GM03348 (cell line): Measurements from ENCODE around the gene PPP2R2D.
"Not testable (repeated sequence)": the region's sequence is repeated elsewhere in the genome, so short reads cannot be mapped to it uniquely, and the experiment has no call there.

Experiments used
- DNase-seq: peaks from one replicate; pipeline ENCODE4 v3.0.0; 2012; ENCODE audit warnings: low spot score

The PPP2R2D gene

DNA sequence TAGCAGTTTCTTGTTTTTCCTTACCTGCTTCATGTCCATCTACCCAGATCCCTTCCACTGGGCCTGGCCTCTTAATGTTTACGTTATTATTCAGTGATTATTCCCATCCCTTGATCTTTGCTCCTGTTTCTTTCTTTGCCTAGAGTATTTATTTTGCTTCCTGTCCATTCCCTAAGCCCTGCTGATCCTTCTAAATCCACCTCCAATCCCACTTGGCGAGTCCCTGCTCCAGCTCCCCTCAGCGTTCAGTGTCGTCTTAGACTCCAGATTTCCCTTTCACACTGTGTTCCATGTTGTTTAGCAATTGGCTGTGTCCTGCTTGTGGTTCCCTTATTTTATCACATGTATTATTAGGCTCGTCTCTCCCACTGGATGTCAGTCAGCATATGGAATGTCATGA, 7.3 kb downstream of the PPP2R2D start:
- no peak for DNase-seq

DNA sequence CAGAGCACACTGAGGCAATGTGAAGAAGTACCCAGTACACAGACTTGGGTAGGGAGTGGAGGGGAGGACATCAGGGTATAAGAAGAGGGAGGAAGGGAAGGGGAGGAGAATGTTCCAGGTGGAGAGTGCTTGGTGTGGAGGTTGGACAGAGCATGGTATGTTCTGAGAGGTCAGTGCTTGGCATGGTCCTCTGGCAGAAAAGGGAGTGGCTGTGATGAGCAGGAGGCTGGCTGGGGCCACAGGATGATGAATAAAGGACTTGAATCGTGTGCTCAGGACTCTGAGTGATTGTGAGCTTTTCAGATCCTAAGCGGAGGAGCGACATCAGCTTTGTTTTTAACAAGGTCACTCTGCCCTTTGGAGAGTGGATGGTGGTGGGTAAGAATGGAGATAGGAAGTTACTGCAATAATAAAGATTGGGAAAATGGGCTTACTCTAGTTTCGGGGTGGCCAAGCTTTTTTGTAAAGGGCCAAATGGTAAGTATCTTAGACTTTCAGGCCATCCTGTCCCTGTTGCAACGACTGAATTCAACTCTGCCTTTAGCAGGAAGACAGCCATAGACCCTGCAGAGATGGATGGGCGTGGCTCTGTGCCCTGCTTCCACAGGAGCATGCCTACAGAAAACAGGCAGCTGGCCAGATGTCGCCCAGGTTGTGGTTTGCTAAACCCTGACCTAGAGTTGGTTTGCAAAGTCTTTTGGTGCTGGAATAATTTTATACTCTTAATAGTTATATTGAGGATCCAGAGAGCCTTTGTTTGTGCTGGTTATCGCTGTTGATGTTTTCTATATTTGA, 8.4 kb downstream of the PPP2R2D start:
- DNase-seq: no peak

DNA sequence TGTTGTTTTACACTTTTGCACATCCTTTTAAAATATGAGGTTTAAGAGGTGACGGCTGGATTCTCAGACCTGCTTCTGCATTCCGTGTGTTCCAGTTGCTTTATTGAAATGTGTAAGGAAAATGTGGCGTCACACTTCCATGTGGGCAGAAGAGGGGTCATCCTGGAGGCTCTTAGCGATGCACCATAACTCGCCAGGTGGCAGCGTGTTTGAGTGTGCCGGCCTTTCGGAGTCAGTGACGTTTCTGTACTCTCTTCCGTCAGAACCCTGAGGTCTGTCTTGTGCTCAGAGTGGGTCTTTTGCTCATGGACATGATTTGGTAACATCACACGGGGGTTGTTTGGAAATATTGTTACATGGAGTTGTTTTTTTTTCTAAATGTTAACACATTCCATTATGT, 9.1 kb downstream of the PPP2R2D start:
- DNase-seq: no peak

DNA sequence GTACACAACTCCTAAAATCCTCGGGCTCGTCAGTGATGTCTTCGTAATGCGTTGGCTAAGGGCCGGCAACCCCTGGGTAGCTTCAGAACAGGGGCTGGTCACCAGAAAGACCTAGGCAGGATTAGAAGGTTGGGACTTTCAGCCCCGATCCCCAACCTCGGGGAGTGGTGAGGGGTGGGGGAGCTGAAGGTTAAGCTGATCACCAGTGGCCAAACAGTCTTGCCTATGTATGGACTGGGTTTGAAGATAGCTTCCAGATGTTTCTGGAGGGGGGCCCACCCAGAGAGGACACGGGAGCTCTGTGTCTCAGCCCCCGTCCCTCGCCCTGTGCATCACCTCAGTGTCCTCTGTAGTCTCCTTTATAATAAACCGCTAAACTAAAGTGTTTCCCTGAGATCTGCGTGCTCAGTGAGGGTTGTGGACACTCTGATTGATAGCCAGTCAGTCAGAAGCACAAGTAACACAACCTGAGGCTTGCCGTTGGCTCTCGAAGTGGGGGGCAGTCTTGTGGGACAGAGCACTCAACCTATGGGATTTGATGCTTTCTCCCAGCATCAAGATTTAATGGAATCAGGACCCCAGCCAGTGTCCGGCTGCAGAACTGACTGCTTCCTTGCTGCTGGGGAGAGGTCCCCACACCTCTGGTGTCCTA, 10.0 kb downstream of the PPP2R2D start:
- DNase-seq: no peak

DNA sequence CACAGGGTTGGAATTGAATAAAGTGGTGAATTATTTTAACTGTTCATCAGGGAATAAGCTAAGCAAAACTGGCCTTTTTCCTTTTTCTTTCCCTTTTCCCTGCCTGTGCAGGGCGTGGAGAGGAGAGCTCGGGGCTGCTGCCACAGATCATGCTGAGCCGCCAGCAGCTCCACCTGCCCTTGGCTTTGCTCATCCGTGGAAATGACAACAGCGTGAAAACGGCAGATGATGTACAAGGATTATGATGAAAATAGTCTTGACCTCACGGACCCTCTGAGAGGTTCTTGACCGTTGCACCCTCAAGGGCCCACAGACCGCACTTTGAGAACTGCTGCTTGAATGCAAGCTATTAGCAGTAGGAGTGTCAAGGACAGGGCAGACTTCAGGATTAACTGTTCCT, 10.6 kb downstream of the PPP2R2D start:
- no peak for DNase-seq

DNA sequence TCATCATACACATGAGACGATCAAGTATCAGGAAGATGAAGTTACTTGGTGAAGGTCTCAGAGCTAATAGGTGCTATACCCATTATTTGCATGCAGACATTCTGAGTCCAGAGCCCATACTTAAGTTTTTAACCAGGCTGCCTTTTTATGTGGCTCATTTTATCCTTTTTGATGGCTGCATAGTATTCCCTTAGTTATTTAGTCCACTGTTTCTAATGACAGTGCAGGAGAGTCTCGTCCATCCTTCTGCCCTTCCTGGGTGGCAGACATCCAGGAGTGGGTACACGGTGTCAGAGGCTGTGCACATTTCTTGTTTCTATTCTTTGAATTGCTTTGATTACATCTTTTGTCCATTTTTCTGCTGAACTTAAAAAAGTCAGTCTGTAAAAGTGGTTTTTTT, 11.8 kb downstream of the PPP2R2D start:
- no peak for DNase-seq

DNA sequence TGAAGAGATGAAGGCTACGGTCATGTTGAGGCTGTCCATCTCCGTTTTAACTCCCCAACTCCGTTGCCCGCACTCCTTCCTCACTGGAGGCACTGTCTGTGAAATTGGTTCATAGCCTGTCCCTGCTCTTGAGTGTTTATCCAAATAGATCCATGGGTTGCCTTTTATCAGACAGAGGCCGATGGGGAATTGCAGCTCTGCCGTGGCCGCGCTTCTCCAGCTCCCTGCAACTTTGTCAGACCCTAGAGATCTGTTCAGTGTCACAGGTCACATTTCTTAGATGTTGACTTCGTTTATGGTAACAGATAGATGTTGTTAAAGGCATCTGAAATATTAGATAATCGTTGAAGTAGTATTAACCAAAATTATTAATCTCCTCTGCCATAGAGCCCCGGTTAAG, 14.7 kb downstream of the PPP2R2D start:
- no peak for DNase-seq

DNA sequence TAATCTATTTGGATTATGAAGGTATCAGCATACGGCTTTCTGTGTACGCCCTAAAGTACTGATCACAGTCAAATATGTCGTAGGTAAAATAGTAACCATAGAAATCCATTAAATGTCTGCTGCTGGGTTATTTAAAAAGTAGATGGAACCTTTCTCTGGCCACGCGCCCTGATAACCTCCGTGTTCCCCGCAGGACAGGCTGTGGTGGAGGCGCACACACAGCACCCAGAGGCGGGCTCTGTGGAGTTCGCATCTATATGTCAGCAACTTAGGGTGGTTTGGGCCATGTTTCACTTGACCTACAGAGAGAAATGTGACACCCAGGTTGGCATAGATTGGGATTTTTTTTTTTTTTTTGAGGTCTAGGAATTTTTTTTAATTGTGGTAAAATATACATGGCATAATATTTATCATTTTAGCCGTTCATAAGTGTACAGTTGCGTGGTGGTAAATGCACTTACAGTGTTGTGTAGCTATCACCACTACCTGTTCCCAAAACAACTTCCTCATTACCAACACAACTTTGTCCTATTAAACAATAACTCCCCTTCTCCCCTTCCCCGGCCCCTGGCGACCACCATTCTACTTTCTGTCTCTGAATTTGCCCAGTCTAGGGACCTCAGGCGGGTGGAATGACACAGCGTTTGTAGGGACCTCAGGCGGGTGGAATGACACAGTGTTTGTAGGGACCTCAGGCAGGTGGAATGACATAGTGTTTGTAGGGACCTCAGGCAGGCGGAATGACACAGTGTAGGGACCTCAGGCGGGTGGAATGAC, 15.4 kb downstream of the PPP2R2D start:
- DNase-seq: no peak

DNA sequence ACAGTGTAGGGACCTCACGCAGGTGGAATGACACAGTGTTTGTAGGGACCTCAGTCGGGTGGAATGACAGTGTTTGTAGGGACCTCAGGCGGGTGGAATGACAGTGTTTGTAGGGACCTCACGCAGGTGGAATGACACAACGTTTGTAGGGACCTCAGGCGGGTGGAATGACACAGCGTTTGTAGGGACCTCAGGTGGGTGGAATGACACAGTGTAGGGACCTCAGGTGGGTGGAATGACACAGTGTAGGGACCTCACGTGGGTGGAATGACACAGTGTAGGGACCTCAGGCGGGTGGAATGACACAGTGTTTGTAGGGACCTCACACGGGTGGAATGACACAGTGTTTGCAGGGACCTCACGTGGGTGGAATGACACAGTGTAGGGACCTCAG, 16.0 kb downstream of the PPP2R2D start:
- not testable (repeated sequence) for DNase-seq

DNA sequence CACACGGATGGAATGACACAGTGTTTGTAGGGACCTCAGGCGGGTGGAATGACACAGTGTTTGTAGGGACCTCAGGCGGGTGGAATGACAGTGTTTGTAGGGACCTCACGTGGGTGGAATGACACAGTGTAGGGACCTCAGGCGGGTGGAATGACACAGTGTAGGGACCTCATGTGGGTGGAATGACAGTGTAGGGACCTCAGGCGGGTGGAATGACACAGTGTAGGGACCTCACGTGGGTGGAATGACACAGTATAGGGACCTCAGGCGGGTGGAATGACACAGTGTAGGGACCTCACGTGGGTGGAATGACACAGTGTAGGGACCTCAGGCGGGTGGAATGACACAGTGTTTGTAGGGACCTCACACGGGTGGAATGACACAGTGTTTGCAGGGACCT, 16.7 kb downstream of the PPP2R2D start:
- not testable (repeated sequence) for DNase-seq

DNA sequence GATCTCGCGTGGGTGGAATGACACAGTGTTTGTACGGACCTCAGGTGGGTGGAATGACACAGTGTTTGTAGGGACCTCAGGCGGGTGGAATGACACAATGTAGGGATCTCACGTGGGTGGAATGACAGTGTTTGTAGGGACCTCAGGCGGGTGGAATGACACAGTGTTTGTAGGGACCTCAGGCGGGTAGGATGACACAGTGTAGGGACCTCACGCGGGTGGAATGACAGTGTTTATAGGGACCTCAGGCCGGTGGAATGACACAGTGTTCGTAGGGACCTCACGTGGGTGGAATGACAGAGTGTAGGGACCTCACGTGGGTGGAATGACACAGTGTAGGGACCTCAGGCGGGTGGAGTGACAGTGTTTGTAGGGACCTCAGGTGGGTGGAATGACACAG, 18.7 kb downstream of the PPP2R2D start:
- not testable (repeated sequence) for DNase-seq

DNA sequence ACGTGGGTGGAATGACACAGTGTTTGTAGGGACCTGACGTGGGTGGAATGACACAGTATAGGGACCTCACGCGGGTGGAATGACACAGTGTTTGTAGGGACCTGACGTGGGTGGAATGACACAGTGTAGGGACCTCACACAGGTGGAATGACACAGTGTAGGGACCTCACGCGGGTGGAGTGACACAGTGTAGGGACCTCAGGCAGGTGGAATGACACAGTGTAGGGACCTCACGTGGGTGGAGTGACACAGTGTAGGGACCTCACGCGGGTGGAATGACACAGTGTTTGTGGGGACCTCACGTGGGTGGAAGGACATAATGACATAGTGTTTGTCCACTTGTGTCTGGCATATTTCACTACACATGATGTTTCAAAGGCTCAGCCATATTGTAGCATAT, 19.3 kb downstream of the PPP2R2D start:
- no peak for DNase-seq

DNA sequence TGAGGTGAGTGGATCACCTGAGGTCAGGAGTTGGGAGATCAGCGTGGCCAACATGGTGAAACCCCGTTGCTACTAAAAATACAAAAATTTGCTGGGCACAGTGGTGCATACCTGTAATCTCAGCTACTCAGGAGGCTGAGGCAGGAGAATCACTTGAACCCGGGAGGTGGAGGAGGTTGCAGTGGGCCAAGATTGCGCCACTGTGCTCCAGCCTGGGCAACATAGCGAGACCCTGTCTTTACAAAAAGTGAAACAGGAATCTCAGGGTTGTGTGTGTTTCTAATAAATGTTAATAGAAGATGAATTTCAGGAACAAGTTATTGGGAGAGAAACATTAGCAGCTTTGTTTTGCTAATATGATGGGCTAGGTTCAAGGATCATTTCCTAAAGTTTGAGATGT, 19.9 kb downstream of the PPP2R2D start:
- DNase-seq: no peak

DNA sequence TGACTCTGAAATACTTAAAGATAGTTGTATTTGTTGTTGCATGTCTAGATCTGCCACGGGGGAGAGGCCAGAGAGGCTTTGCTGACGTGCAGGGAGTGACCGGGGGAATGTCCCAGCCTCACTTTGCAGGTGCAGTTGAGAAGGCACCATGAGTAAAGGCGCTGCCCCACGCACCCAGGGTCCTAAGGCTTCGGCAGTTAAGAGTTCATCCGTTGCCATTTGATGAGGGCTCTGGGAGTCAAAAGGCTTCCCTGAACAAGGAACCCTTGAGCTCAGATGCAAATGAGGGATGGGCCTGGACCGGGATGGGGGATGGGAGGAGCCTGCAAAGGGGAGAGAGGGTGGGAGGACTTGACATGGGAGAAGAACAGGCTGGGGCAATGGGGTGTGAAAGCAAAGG, 20.4 kb downstream of the PPP2R2D start:
- no peak for DNase-seq

DNA sequence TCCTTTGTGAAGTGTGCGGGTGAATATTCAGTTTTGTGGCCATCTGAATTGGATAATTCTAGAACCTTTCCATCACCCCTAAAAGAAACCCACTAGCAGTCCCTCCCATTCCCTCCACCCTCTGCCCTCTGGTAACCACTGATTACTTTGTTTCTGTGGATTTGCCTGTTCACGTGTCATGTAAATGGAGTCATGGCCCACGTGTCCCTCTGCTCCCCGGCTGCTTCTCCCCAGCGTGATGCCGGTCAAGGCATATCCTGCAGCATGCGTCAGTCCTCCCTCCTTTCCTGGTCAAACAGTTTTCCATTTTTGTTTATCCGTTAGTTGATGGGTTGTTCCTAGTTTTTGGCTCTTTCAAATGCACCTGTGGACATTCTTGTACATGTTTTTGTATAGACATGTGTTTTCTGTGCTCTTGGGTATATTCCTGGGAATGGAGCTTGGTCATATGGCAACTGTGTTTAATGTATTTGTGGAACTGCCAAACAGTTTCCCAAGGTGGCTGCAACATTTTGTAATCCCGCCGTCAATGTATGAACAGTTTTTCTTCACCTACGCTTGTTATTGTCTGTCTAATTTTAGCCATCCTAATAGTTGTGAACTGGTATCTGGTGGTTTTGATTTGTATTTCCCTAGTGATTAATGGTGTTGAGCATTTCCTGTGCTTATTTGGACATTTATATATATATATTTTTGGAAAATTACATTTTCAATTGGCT, 22.4 kb downstream of the PPP2R2D start:
- no peak for DNase-seq

DNA sequence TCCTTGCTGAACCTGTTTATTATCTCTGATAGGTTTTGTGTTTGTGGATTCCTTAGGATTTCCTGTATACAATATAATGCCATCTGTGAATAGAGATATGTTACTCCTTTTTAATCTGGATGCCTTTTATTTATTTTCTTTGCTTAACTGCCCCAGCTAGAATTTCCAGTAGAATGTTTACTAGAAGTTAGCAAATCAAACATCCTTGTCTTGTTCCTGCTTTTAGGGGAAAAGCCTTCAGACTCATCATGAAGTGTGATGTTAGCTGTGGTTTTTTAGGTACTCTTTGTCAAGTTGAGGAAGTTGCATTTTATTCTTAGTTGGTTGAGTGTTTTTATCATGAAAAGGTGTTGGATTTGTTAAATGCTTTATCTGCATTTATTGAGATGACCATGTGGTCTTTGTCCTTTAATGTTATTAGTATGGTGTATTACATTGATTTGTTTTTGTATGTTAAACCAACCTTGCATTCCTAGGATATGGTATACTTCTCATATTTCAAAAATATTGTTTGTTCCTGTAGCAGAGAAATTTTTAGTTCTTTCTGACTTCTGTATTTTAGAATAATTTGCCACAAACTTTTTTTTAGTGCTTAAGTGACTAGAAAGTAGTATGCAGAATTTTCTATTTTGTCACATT, 24.3 kb downstream of the PPP2R2D start:
- no peak for DNase-seq

DNA sequence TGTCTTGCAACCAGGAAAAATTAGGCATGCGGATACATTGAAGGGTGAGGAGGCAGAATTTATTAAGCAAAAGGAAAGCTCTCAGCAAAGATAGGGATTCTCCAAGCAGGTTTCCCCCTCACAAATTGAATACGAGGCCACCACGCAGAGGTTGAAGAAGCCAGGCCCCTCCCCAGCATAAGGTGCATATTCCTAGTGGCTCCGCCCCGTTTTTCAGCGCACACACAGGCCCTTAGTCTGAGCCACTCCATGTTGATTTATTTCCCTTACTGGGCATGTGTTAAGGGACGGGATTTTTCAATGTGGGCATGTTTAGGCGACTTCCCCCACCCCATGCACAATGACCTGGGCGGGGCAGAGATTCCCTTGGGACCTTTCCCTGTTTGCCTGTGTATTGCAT, 24.9 kb downstream of the PPP2R2D start:
- DNase-seq: no peak

DNA sequence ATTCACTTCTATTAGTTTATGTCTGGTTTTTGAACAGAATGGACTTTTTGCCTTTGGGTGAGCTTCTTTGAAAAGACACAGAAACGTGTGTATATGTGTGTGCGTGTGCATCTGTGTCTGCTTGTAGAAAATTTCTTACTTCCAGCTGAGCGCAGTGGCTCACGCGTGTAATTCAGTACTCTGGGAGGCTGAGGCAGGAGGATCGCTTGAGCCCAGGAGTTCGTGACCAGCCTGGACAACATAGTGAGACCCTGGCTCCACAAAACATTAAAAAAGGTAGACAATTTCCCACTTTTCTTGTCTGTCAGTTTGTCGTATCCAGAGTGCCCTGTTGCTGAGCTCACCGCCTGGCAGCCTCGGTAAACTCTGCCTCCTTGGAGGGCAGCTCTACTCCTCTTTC, 25.4 kb downstream of the PPP2R2D start:
- no peak for DNase-seq

DNA sequence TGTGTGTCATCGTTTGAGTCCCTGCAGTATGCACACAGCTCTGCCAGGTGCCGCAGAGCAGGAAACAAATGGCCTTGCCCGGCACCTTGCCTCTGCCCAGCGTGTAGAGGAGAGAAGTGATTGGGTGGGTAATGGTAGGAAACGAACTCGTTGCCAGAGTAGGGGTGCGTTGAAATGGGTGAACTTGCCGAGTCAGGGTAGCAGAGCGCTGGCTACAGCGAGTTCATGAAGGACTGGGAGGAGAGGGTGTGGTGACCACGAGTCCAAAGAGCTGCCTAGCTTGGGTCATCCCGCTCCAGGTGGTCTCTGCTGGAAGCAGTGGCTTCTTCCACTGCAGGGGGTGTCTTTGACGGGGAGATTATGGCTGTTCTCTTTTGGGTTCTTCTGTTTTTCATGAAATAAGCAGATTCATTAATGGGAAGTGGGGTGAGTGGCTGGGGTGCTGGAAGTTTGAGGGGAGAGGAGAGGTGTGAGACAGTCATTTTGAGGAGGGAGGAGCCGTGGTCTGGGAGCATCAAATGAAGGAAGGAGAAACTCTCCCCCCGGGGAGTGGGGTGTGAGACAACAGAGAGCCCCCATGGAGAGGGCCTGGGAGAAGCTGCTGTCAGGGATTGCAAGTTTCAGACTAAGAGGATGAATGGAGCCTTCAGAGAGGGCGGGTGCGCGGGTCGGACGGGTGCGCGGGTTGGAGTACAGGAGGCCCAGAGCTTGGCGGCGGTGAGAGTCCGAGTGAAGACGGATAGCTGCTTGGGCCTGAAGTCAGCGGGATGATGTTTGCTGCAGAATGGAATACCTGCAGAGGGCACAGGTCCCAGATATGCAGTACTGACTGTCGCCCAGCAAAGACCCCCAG, 26.2 kb downstream of the PPP2R2D start:
- no peak for DNase-seq

DNA sequence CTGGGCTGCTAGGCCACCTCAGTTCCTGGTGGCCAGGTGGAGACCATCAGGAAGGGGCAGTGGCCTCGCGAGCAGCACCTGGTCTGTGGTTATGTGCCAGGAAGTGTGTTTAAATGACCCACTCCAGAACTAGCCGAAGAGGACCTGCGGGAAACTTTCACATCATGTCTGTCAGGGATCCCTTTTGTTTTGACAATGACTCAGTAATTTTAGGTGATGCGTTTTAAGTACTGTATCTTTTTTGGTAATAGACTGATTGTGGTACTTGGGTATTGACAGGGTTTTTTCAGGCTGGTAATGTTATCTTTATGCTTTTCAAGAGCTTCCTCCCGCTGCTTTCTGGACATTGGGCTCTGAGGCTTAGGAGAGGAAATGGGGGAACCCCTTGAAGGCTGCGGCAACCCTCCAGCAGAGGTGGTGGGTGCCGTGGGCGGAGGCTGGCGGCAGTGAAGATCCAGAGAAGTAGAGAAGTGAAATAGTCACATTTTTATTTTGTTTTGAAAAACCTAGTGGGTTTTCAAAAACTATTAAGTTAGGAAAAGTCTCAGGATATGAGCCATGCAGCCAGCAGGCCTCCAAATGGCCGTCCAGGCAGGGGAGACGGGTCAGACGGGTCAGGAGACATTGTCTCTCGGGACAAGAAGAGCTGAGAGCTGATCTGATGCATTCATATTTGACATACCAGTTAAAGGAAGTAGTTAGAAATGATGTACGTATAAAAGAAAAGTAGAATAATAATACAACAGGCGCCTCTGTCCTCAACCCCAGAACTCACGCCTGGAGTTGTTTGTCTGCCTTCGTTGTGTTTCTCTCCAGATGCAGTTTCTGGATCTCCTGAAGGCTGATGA, 27.7 kb downstream of the PPP2R2D start:
- DNase-seq: no peak
